Left lung (tissue), 10 donors: ENCODE results near the gene STK24. TPM values are rescaled to one million over a fixed set of nuclear protein-coding genes. Genes with fewer than 3 reads are reported as not detected.

Source experiments
- ATAC-seq: fragments of 200-7000 bp; cut with Tn5 transposase; one replicate; pipeline ENCODE4 v1.9.1; 2020; ENCODE audit warnings: moderate library complexity
- DNase-seq, 4 donors: peaks; one replicate each; pipeline ENCODE4 v3.0.0-alpha.2; 2013 to 2020
- H3K27ac ChIP-seq, 2 donors: fragments of 200-600 bp; sonication (generic) in 1 of 2; one replicate each; pipeline versions ENCODE4 v1.5.0 to v1.8.0; 2020 to 2021
- H3K27me3 ChIP-seq, 2 donors: fragments of 200-600 bp; sonication (generic) in 1 of 2; one replicate each; pipeline versions ENCODE4 v1.5.0 to v1.8.0; 2020 to 2021
- H3K36me3 ChIP-seq, 2 donors: fragments of 200-600 bp; sonication (generic) in 1 of 2; one replicate each; pipeline versions ENCODE4 v1.5.0 to v1.8.0; 2020 to 2021
- H3K4me1 ChIP-seq, 2 donors: fragments of 200-600 bp; one replicate each; pipeline ENCODE4 v1.8.0; 2021
- H3K4me3 ChIP-seq, 2 donors: fragments of 200-600 bp; sonication (generic) in 1 of 2; one replicate each; pipeline versions ENCODE4 v1.5.0 to v1.8.0; 2020 to 2021; ENCODE audit warnings: mild to moderate bottlenecking in 1 of 2
- H3K9me3 ChIP-seq, 2 donors: fragments of 200-600 bp; sonication (generic) in 1 of 2; one replicate each; pipeline versions ENCODE4 v1.5.0 to v1.8.0; 2020 to 2021
- CTCF ChIP-seq, 2 donors: fragments of 200-600 bp; sonication (generic) in 1 of 2; IDR thresholded peaks; one replicate each; pipeline versions ENCODE4 v1.5.0 to v1.8.0; 2021; ENCODE audit warnings: antibody characterized with exemption in 2 of 2
- intact Hi-C, 2 donors: fragments of 100-400 bp; cut with DNase I; formaldehyde crosslinking; loops; one replicate each; pipeline versions ENCODE4 v1.11.2 to v1.14.2; 2022
- polyA plus RNA-seq, 6 donors: library from polyadenylated mRNA; unstranded; fragments of 120-200 nt; gene quantifications; one replicate each; pipeline ENCODE4 v1.2.1, GENCODE V29; 2013; ENCODE audit not compliant: insufficient read length in 6 of 6
- total RNA-seq, 2 donors: library from RNA; stranded (reverse); fragmentation: NEBNext Ultra II Directional; extraction: Animal tissue kit (Norgen Biotek cat#: 25700); gene quantifications; one replicate each; pipeline ENCODE4 v1.2.1, GENCODE V29; 2021
- donor health status: DM: no; HTN: yes; CAD: no.
- donor health status: DM: no; HTN: no; CAD: no.

The STK24 gene
- total and polyA plus RNA-seq, 8 donors = 65.6 to 84.0 (median 75.0) TPM

- no peak for DNase-seq
- intact Hi-C loops = no loop called here
Observed at GRCh38 chr13:98436233-98436910, 140.5 kb downstream of the STK24 start.

GRCh38 chr13:98435376-98435775, 141.5 kb downstream of the STK24 start:
- Histone ChIP-seq H3K27ac (no peak overlapping the region), H3K9me3 (no peaks in the 10 kb centered on the region), H3K4me3 (no peak overlapping the region), H3K4me1 (peaks cover 0 to under 1% of the 10 kb centered on the region in 2 donors), H3K27me3 (no peaks in the 10 kb centered on the region), H3K36me3 (peaks cover 0 to 33% of the 10 kb centered on the region in 2 donors)
- intact Hi-C loops = no loop called here
- TF ChIP-seq CTCF (IDR thresholded peaks at IDR 0.05) = no peak
- DNase-seq (no peak), ATAC-seq (no peak)

More at GRCh38 chr13:98436233-98436910, 140.5 kb downstream of the STK24 start:
- no peaks in the 10 kb centered on the region for H3K27me3 ChIP-seq
- H3K4me3 ChIP-seq = no peak overlapping the region
- no peak for ATAC-seq
- no peaks in the 10 kb centered on the region for H3K4me1 ChIP-seq
- peaks cover 0 to 42% of the 10 kb centered on the region in 2 donors for H3K36me3 ChIP-seq
- H3K9me3 ChIP-seq = no peaks in the 10 kb centered on the region
- H3K27ac ChIP-seq = no peak overlapping the region
- no peak for TF ChIP-seq CTCF (IDR thresholded peaks at IDR 0.05)

- H3K27me3 ChIP-seq = no peaks in the 10 kb centered on the region
- TF ChIP-seq CTCF (IDR thresholded peaks at IDR 0.05) = no peak
- no peak for DNase-seq
- no peak overlapping the region for H3K4me3 ChIP-seq
- intact Hi-C loops = no loop called here
- H3K36me3 ChIP-seq = peaks cover 0 to 20% of the 10 kb centered on the region in 2 donors
- no peak overlapping the region for H3K27ac ChIP-seq
- H3K4me1 ChIP-seq = peaks cover 0 to 7% of the 10 kb centered on the region in 2 donors
- no peak for ATAC-seq
- no peaks in the 10 kb centered on the region for H3K9me3 ChIP-seq
Observed at GRCh38 chr13:98434060-98434459, 142.8 kb downstream of the STK24 start.

- intact Hi-C loops = no loop called here
- no peak for DNase-seq
- Histone ChIP-seq H3K4me1 (peaks cover 0 to 7% of the 10 kb centered on the region in 2 donors), H3K36me3 (peaks cover 0 to 16% of the 10 kb centered on the region in 2 donors), H3K4me3 (no peak overlapping the region), H3K27me3 (no peaks in the 10 kb centered on the region), H3K27ac (no peak overlapping the region), H3K9me3 (no peaks in the 10 kb centered on the region)
- TF ChIP-seq CTCF (IDR thresholded peaks at IDR 0.05) = no peak
- no peak for ATAC-seq
Observed at GRCh38 chr13:98433654-98434053, 143.3 kb downstream of the STK24 start.

- ATAC-seq (no peak), DNase-seq (no peak)
- H3K4me1 ChIP-seq = peaks cover 0 to 7% of the 10 kb centered on the region in 2 donors
- H3K27ac ChIP-seq = no peak overlapping the region
- no peaks in the 10 kb centered on the region for H3K27me3 ChIP-seq
- no peak for TF ChIP-seq CTCF (IDR thresholded peaks at IDR 0.05)
- no peak overlapping the region for H3K4me3 ChIP-seq
- peaks cover 0 to 23% of the 10 kb centered on the region in 2 donors for H3K36me3 ChIP-seq
- no peaks in the 10 kb centered on the region for H3K9me3 ChIP-seq
- intact Hi-C loops = no loop called here
Observed at GRCh38 chr13:98432638-98433037, 144.3 kb downstream of the STK24 start.
